K562 (cell line): ENCODE results near the gene TRIM47. TPM values are rescaled to one million over a fixed set of nuclear protein-coding genes. Genes with fewer than 3 reads are reported as not detected.
A peak's percentile ranks its signal among the peaks of the same experiment; 100 is the strongest.

Source experiments
- CREM ChIP-seq: IDR thresholded peaks from 2 replicates; pipeline ENCODE4 v1.6.1; 2014; ENCODE audit warnings: antibody characterized with exemption, low read depth
- MAFF ChIP-seq: IDR thresholded peaks from 2 replicates; pipeline ENCODE4 v1.6.1; 2012; ENCODE audit warnings: low read length, improper control_type of control experiment
- RNF2 ChIP-seq: sonication (generic); IDR thresholded peaks from 2 replicates; pipeline ENCODE4 v1.6.1; 2016
- TSC22D4 ChIP-seq: fragments of 450-650 bp; IDR thresholded peaks from 2 replicates; pipeline ENCODE4 v1.6.1; 2016; ENCODE audit warnings: missing genetic modification characterization, missing biosample characterization, control low read depth
- ZNF551 ChIP-seq: fragments of 250-450 bp; sonication (Bioruptor Pico); IDR thresholded peaks from 2 replicates; pipeline ENCODE4 v1.5.0; 2021; ENCODE audit warnings: mild to moderate bottlenecking, moderate library complexity
- ZNF589 ChIP-seq: fragments of 200-800 bp; sonication (Bioruptor generic); IDR thresholded peaks from 2 replicates; pipeline ENCODE4 v1.6.1; 2016; ENCODE audit warnings: low read depth, missing genetic modification characterization, missing compliant biosample characterization
- polyA plus RNA-seq, 8 experiments: library from polyadenylated mRNA; depleted of rRNA in 4 of 8; stranded (reverse) in 5 of 8; unstranded in 3 of 8; fragments of >200 nt; fragmentation: Nextera tagmentation in 2 of 8; fragmentation: Illumina TruSeq in 1 of 8; extraction: Ambion mirVana in 2 of 8; extraction: Trizol in 1 of 8; gene quantifications; 2 replicates each; pipeline versions ENCODE4 v1.2.1 to v1.2.3, GENCODE V29; 2011 to 2014; ENCODE audit warnings: inconsistent platforms in 1 of 8, missing spikeins in 1 of 8
- total RNA-seq, 7 experiments: library from RNA; depleted of rRNA in 6 of 7; stranded (reverse); fragments of >200 nt in 6 of 7; fragmentation: Illumina TruSeq in 2 of 7; extraction: Trizol in 2 of 7; gene quantifications; 2 replicates each; pipeline versions ENCODE4 v1.2.1 to v1.2.3, GENCODE V29; 2011 to 2021; ENCODE audit warnings: low replicate concordance in 1 of 7
- TF ChIP-seq, protein P1 (sequence below): fragments of 450-650 bp; IDR thresholded peaks from 2 replicates; pipeline ENCODE4 v1.6.1; 2018; ENCODE audit warnings: mild to moderate bottlenecking, low read depth; ENCODE audit not compliant: partially characterized antibody

Gene TRIM47
- total and polyA plus RNA-seq, 9 of the 15 experiments (the other 6 are each of a cell fraction or from before 2014, with no cell fraction given), result 0.56 to 6.1 (median 3.2) TPM

DNA sequence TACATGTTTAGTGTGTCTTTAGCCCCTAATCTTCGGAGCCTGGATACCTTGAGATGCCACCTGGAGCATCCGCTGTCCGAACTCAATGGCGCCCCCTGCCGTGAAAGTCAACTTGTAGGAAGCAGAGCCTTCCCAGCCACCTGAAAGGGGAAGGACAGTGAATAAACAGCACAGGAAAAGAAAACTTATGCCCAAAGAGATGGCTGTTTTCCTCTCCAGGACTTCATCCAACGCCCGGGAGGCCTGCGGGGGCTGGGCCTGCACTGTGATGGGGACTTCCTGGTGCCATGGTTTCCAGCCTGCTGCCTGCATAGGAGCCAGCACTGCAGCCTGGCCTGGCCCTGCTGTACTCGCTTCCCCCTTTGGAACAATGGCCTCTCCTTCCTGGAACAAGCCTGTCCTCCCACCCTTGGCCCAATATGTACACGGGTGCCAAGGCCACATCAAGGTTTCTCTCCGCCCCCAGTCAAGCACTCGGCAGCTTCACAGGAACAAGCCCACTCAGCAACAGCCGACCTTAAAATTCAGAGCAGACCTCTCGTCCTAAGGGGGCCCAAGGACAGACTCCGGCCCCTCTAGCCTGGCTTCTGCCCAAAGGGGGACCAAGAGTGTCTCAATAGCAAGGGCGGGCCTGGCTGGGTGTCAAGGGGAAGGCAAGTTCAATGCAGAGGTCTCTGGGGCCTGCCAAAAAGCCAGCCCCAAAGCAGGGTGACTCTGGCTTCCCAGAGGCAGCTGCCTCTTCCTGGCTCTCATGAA is 29.7 kb downstream of the TRIM47 start (continued):
- TF ChIP-seq TSC22D4 (tag), result no peak
- TF ChIP-seq ZNF551 (CRISPR knock-in tag), result no peak
- TF ChIP-seq, protein P1, sequence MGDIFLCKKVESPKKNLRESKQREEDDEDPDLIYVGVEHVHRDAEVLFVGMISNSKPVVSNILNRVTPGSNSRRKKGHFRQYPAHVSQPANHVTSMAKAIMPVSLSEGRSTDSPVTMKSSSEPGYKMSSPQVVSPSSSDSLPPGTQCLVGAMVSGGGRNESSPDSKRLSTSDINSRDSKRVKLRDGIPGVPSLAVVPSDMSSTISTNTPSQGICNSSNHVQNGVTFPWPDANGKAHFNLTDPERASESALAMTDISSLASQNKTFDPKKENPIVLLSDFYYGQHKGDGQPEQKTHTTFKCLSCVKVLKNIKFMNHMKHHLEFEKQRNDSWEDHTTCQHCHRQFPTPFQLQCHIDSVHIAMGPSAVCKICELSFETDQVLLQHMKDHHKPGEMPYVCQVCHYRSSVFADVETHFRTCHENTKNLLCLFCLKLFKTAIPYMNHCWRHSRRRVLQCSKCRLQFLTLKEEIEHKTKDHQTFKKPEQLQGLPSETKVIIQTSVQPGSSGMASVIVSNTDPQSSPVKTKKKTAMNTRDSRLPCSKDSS, result no peak
- no peak for TF ChIP-seq MAFF
- TF ChIP-seq CREM, result peak; percentile 37; the same call in 1 of the 2 replicates
- TF ChIP-seq RNF2, result no peak
- no peak for TF ChIP-seq ZNF589
